Stimulated activated CD8-positive, alpha-beta memory T cell treated with anti-CD3 and anti-CD28 coated beads, Interleukin-12 subunit alpha, Interleukin-12 subunit beta, amount 100 ng/mL, for 1 hour (primary cell): ENCODE measurements around the gene DOK5.
"Not testable (repeated sequence)": the region's sequence is repeated elsewhere in the genome, so short reads cannot be mapped to it uniquely, and the experiment has no call there.

Experiments used
- DNase-seq: peaks from one replicate; pipeline ENCODE4 v3.0.0-alpha.2; 2020; ENCODE audit warnings: low read depth

DOK5 gene

GRCh38 chr20:54472607-54473006, 2.8 kb upstream of the DOK5 start:
- DNase-seq = no peak

GRCh38 chr20:54473340-54473739, 2.1 kb upstream of the DOK5 start:
- DNase-seq = no peak

GRCh38 chr20:54474046-54474445, 1.3 kb upstream of the DOK5 start:
- no peak for DNase-seq

- no peak for DNase-seq
Observed at GRCh38 chr20:54474866-54475265, 527 bp upstream of the DOK5 start.

- DNase-seq = no peak
Observed at GRCh38 chr20:54476169-54477009, 996 bp downstream of the DOK5 start.

GRCh38 chr20:54477191-54477955, 2.0 kb downstream of the DOK5 start:
- no peak for DNase-seq

GRCh38 chr20:54479138-54479906, 3.9 kb downstream of the DOK5 start:
- no peak for DNase-seq

- DNase-seq = not testable (repeated sequence)
Observed at GRCh38 chr20:54479937-54480336, 4.5 kb downstream of the DOK5 start.

- DNase-seq = no peak
Observed at GRCh38 chr20:54481442-54481841, 6.0 kb downstream of the DOK5 start.

GRCh38 chr20:54485631-54486030, 10.2 kb downstream of the DOK5 start:
- no peak for DNase-seq

- no peak for DNase-seq
Observed at GRCh38 chr20:54486585-54486984, 11.2 kb downstream of the DOK5 start.

- no peak for DNase-seq
Observed at GRCh38 chr20:54488442-54488841, 13.0 kb downstream of the DOK5 start.

- DNase-seq = no peak
Observed at GRCh38 chr20:54491506-54491905, 16.1 kb downstream of the DOK5 start.

- no peak for DNase-seq
Observed at GRCh38 chr20:54494303-54495006, 19.1 kb downstream of the DOK5 start.

- no peak for DNase-seq
Observed at GRCh38 chr20:54497931-54498718, 22.7 kb downstream of the DOK5 start.

GRCh38 chr20:54499111-54499510, 23.7 kb downstream of the DOK5 start:
- no peak for DNase-seq

- DNase-seq = no peak
Observed at GRCh38 chr20:54502179-54502578, 26.8 kb downstream of the DOK5 start.

- DNase-seq = no peak
Observed at GRCh38 chr20:54506643-54507042, 31.2 kb downstream of the DOK5 start.

- DNase-seq = no peak
Observed at GRCh38 chr20:54510541-54511129, 35.2 kb downstream of the DOK5 start.

GRCh38 chr20:54512694-54513093, 37.3 kb downstream of the DOK5 start:
- DNase-seq = no peak
